Ishikawa (cell line): ENCODE results near the gene ARNT2.

ENCODE experiments used
- EP300 ChIP-seq: IDR thresholded peaks from 2 replicates; pipeline ENCODE4 v1.6.1; 2012; ENCODE audit warnings: borderline replicate concordance
- REST ChIP-seq: IDR thresholded peaks from 2 replicates; pipeline ENCODE4 v1.6.1; 2012; ENCODE audit warnings: low read depth, mild to moderate bottlenecking
- YY1 ChIP-seq: IDR thresholded peaks from 2 replicates; pipeline ENCODE4 v1.6.1; 2012; ENCODE audit warnings: low read depth
- ZBTB7A ChIP-seq: IDR thresholded peaks from 2 replicates; pipeline ENCODE4 v1.6.1; 2012; ENCODE audit warnings: low read depth

- TF ChIP-seq EP300 (no peak), ZBTB7A (no peak), YY1 (no peak), REST (no peak)
Observed at GRCh38 chr15:80577552-80578205, 173.5 kb downstream of the ARNT2 start.
